Transverse colon (tissue), 4 donors: ENCODE results near the gene CDH12. TPM values are rescaled to one million over a fixed set of nuclear protein-coding genes. Genes with fewer than 3 reads are reported as not detected.

Experiments
- DNase-seq: peaks from one replicate; pipeline ENCODE4 v3.0.0-alpha.2; 2019
- H3K27ac ChIP-seq, 4 donors: fragments of 200-600 bp; sonication (generic); 2 replicates each; pipeline ENCODE4 v1.5.1; 2016 to 2018; ENCODE audit warnings: inconsistent platforms in 4 of 4
- H3K27me3 ChIP-seq: fragments of 200-600 bp; sonication (generic); 2 replicates; pipeline ENCODE4 v1.5.1; 2017; ENCODE audit warnings: inconsistent platforms
- H3K36me3 ChIP-seq, 4 donors: fragments of 200-600 bp; sonication (generic); 2 replicates each; pipeline ENCODE4 v1.5.1; 2017 to 2019; ENCODE audit warnings: inconsistent platforms in 4 of 4
- H3K4me1 ChIP-seq, 4 donors: fragments of 200-600 bp; sonication (generic); 2 replicates each; pipeline ENCODE4 v1.5.1; 2017 to 2020; ENCODE audit warnings: inconsistent platforms in 4 of 4
- H3K4me3 ChIP-seq, 4 donors: fragments of 200-600 bp; sonication (generic); 1 replicate in 1 of 4; 2 replicates in 3 of 4; pipeline versions ENCODE4 v1.5.1 to v1.6.1; 2017 to 2019; ENCODE audit warnings: inconsistent platforms in 4 of 4
- H3K9me3 ChIP-seq, 2 donors: fragments of 200-600 bp; sonication (generic); 2 replicates each; pipeline ENCODE4 v1.5.1; 2017 to 2019; ENCODE audit warnings: inconsistent platforms in 2 of 2
- CTCF ChIP-seq, 5 experiments: fragments of 200-600 bp in 3 of 5; fragments of 450-650 bp in 2 of 5; sonication (generic) in 3 of 5; IDR thresholded peaks; 1 replicate in 2 of 5; 2 replicates in 3 of 5; pipeline ENCODE4 v1.5.1; 2016 to 2017; ENCODE audit warnings: antibody characterized with exemption in 5 of 5, inconsistent platforms in 3 of 5, mild to moderate bottlenecking in 2 of 5, moderate library complexity in 1 of 5
- EP300 ChIP-seq: sonication (generic); formaldehyde crosslinking; IDR thresholded peaks from one replicate; pipeline ENCODE4 v1.6.1; 2017; ENCODE audit warnings: antibody characterized with exemption, low read depth
- POLR2A ChIP-seq: fragments of 450-650 bp; IDR thresholded peaks from one replicate; pipeline ENCODE4 v1.6.1; 2016; ENCODE audit warnings: antibody characterized with exemption, mild to moderate bottlenecking, moderate library complexity
- POLR2AphosphoS5 ChIP-seq, 3 donors: sonication (generic); formaldehyde crosslinking; IDR thresholded peaks; one replicate each; pipeline ENCODE4 v1.6.1; 2016; ENCODE audit warnings: antibody characterized with exemption in 3 of 3
- WGBS, 2 donors: methylation state at CpG; one replicate each; pipeline ENCODE4 v1.1.5; 2018; ENCODE audit warnings: low coverage in 1 of 2; 5-methylcytosine and 5-hydroxymethylcytosine counted together
- in situ Hi-C, 4 donors: fragments of 200-750 bp; cut with MboI; loops; one replicate each; pipeline versions ENCODE4 v1.15.0 to v1.15.1; 2017; ENCODE audit warnings: low sequenced_read_pairs in 3 of 4, low pct_ligation_motif_present in 1 of 4, low pct_unique_long_range_greater_than_20kb in 1 of 4
- intact Hi-C: fragments of 100-400 bp; cut with DNase I; formaldehyde crosslinking; loops from one replicate; pipeline ENCODE4 v1.15.1; 2023; ENCODE audit warnings: low total_unique reads
- total RNA-seq, 4 donors: library from RNA; depleted of rRNA; stranded (reverse); fragments of >200 nt; gene quantifications; one replicate each; pipeline ENCODE4 v1.1.0, GENCODE V29; 2016

CDH12 gene
- total RNA-seq, 4 donors from 2014 or later: 0.14 TPM; not detected in 3

- DNase-seq: no peak
- H3K4me1 ChIP-seq: no peaks in the 10 kb centered on the region
- WGBS, 2 donors: 71 to 100% methylated on average over 1 to 2 of the region's 2 CpGs
- no peaks in the 10 kb centered on the region for H3K36me3 ChIP-seq
- no peaks in the 10 kb centered on the region for H3K9me3 ChIP-seq
- no peak overlapping the region for H3K27ac ChIP-seq
- TF ChIP-seq EP300 (no peak), POLR2A (no peak), POLR2AphosphoS5 (IDR thresholded peaks at IDR 0.05) (no peak), CTCF (IDR thresholded peaks at IDR 0.05) (no peak)
- intact Hi-C loops (no loop called here), in situ Hi-C loops (no loop called here)
- H3K27me3 ChIP-seq: no peaks in the 10 kb centered on the region
- H3K4me3 ChIP-seq: no peak overlapping the region
These were observed 764.6 kb downstream of the CDH12 start for GRCh38 chr5:22088517-22088916.

DNA sequence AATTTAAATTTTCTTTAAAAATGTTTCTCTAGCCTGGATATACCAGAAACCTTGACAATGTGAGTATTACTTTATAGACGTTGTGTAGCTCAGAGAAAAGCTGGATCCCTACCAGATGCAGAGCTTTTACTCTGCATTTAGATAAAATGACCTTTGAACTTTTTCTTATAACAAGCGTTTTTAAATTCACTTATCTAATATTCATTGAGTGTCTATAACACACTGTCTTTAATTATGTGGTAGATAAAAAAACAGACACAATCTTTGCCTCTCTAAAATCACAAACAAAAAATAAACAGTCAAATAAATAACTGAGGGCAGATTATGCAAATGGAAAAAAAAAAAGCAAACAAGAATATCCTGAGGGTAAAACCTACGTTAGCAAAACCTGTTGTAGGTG is 773.6 kb downstream of the CDH12 start:
- Histone ChIP-seq H3K27me3 (no peaks in the 10 kb centered on the region), H3K9me3 (no peaks in the 10 kb centered on the region), H3K27ac (no peak overlapping the region), H3K36me3 (no peaks in the 10 kb centered on the region), H3K4me1 (no peaks in the 10 kb centered on the region), H3K4me3 (no peak overlapping the region)
- intact Hi-C loops (no loop called here), in situ Hi-C loops (no loop called here)
- 25 to 27% methylated on average over 3 of the region's 3 CpGs for WGBS, 2 donors
- TF ChIP-seq POLR2A (no peak), CTCF (IDR thresholded peaks at IDR 0.05) (no peak), EP300 (no peak), POLR2AphosphoS5 (IDR thresholded peaks at IDR 0.05) (no peak)
- no peak for DNase-seq

DNA sequence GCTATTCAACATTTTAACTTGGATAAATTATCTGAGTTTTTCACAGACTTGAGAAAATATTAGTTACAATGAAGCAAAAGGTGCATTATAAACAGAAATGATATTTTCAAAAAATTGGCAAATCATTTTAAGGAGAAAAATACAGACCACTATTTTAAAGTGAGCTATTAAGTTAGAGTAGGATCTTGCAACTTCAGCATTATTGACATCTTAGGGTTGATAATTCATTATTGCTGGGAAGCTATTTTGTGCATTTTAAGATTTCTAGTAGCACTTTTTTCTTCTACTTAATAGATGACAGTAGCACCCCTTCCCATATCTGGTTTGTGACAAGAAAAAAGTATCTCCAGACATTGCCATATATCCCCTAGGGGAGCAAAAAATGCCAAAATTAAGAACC is 774.1 kb downstream of the CDH12 start:
- no peaks in the 10 kb centered on the region for H3K27me3 ChIP-seq
- intact Hi-C loops (no loop called here), in situ Hi-C loops (no loop called here)
- H3K27ac ChIP-seq: no peak overlapping the region
- no peak for TF ChIP-seq POLR2AphosphoS5 (IDR thresholded peaks at IDR 0.05)
- TF ChIP-seq EP300: no peak
- no peak for TF ChIP-seq POLR2A
- TF ChIP-seq CTCF (IDR thresholded peaks at IDR 0.05): no peak
- no peak overlapping the region for H3K4me3 ChIP-seq
- no peaks in the 10 kb centered on the region for H3K36me3 ChIP-seq
- no peaks in the 10 kb centered on the region for H3K9me3 ChIP-seq
- H3K4me1 ChIP-seq: no peaks in the 10 kb centered on the region
- no peak for DNase-seq

- 79 to 95% methylated on average over 2 to 3 of the region's 3 CpGs for WGBS, 2 donors
These were observed 776.6 kb downstream of the CDH12 start for GRCh38 chr5:22076586-22076985.

More at GRCh38 chr5:22076586-22076985, 776.6 kb downstream of the CDH12 start:
- Histone ChIP-seq H3K27ac (no peak overlapping the region), H3K36me3 (no peaks in the 10 kb centered on the region), H3K9me3 (no peaks in the 10 kb centered on the region), H3K27me3 (no peaks in the 10 kb centered on the region), H3K4me1 (no peaks in the 10 kb centered on the region), H3K4me3 (no peak overlapping the region)
- no peak for DNase-seq
- in situ Hi-C loops (no loop called here), intact Hi-C loops (no loop called here)
- TF ChIP-seq POLR2AphosphoS5 (IDR thresholded peaks at IDR 0.05): no peak
- TF ChIP-seq POLR2A: no peak
- no peak for TF ChIP-seq CTCF (IDR thresholded peaks at IDR 0.05)
- no peak for TF ChIP-seq EP300
